A549 (cell line): ENCODE measurements around the gene SAG. TPM values are rescaled to one million over a fixed set of nuclear protein-coding genes. Genes with fewer than 3 reads are reported as not detected.

Source experiments
- ATAC-seq, 2 experiments: fragments of 200-7000 bp in 1 of 2; fragments of >200 bp in 1 of 2; cut with Nextera tagmentation in 1 of 2; cut with Tn5 transposase in 1 of 2; 3 replicates each; pipeline versions ENCODE4 v1.8.0 to v1.9.1; 2018 to 2020; ENCODE audit warnings: mild to moderate bottlenecking in 1 of 2, moderate library complexity in 1 of 2
- CTCF ChIA-PET: fragments of 300-600 bp; sonication (Branson Sonifier 250); formaldehyde crosslinking; extraction: SDS; loops from one replicate; lab custom pipeline; 2021; ENCODE audit warnings: antibody characterized with exemption, inconsistent platforms; lab: Yijun Ruan, JAX
- POLR2A ChIA-PET: fragments of 350-600 bp; formaldehyde crosslinking; extraction: SDS; loops from one replicate; lab custom pipeline; 2021; ENCODE audit warnings: antibody characterized with exemption, inconsistent platforms; lab: Yijun Ruan, JAX
- DNase-seq, 2 experiments: peaks; one replicate each; pipeline versions ENCODE4 v3.0.0 to v3.0.0-alpha.2; 2011 to 2016; ENCODE audit warnings: low read depth in 1 of 2, low spot score in 1 of 2
- FAIRE-seq: peaks from 2 replicates; lab custom pipeline; 2011; peaks lifted over from hg19 to GRCh38; lab: Jason Lieb, UNC
- H3K27ac ChIP-seq, 2 experiments: fragments of >200 bp; sonication (Bioruptor Twin); formaldehyde crosslinking; 3 replicates each; pipeline ENCODE4 v1.5.1; 2016 to 2017
- H3K4me1 ChIP-seq: fragments of >200 bp; sonication (Bioruptor Twin); formaldehyde crosslinking; 3 replicates; pipeline ENCODE4 v1.6.1; 2016
- H3K4me2 ChIP-seq: fragments of >200 bp; sonication (Bioruptor Twin); formaldehyde crosslinking; 3 replicates; pipeline ENCODE4 v1.6.1; 2016
- H3K4me3 ChIP-seq: fragments of >200 bp; sonication (Bioruptor Twin); formaldehyde crosslinking; 3 replicates; pipeline ENCODE4 v1.5.1; 2016
- H3K9me3 ChIP-seq: fragments of >200 bp; sonication (Bioruptor Twin); formaldehyde crosslinking; 3 replicates; pipeline ENCODE4 v1.6.1; 2016
- ATOH8 ChIP-seq: fragments of 250-450 bp; sonication (Bioruptor Pico); IDR thresholded peaks from 2 replicates; pipeline ENCODE4 v1.5.0; 2020; ENCODE audit warnings: low read depth, mild to moderate bottlenecking, moderate library complexity
- BCL3 ChIP-seq: fragments of >200 bp; sonication (Bioruptor Twin); formaldehyde crosslinking; IDR thresholded peaks from 3 replicates; pipeline ENCODE4 v1.6.1; 2016
- ESRRA ChIP-seq: fragments of 150-350 bp; IDR thresholded peaks from 2 replicates; pipeline ENCODE4 v1.6.1; 2014; ENCODE audit warnings: mild to moderate bottlenecking, low read length, borderline replicate concordance
- FOSB ChIP-seq: fragments of 250-450 bp; sonication (Bioruptor Pico); IDR thresholded peaks from 2 replicates; pipeline ENCODE4 v1.5.0; 2020; ENCODE audit warnings: mild to moderate bottlenecking, moderate library complexity
- FOXS1 ChIP-seq: fragments of 250-450 bp; sonication (Bioruptor Pico); IDR thresholded peaks from 2 replicates; pipeline ENCODE4 v1.5.0; 2020; ENCODE audit warnings: mild to moderate bottlenecking, moderate library complexity
- HEYL ChIP-seq: fragments of 250-450 bp; sonication (Bioruptor Pico); IDR thresholded peaks from 2 replicates; pipeline ENCODE4 v1.8.0; 2021; ENCODE audit warnings: mild to moderate bottlenecking, moderate library complexity
- HOXB13 ChIP-seq: fragments of 250-450 bp; sonication (Bioruptor Pico); IDR thresholded peaks from 2 replicates; pipeline ENCODE4 v1.5.0; 2020; ENCODE audit warnings: low read depth, mild to moderate bottlenecking, moderate library complexity
- KDM1A ChIP-seq: fragments of 200-600 bp; sonication (generic); IDR thresholded peaks from 2 replicates; pipeline ENCODE4 v1.6.1; 2016; ENCODE audit warnings: low read depth, mild to moderate bottlenecking
- MAX ChIP-seq: IDR thresholded peaks from 2 replicates; pipeline ENCODE4 v1.6.1; 2012
- MAZ ChIP-seq: fragments of 150-350 bp; IDR thresholded peaks from 2 replicates; pipeline ENCODE4 v1.6.1; 2014; ENCODE audit warnings: antibody characterized with exemption, low read depth, low read length, borderline replicate concordance
- NR3C1 ChIP-seq: fragments of >200 bp; sonication (Bioruptor Twin); formaldehyde crosslinking; IDR thresholded peaks from 3 replicates; pipeline ENCODE4 v1.6.1; 2017
- POLR2AphosphoS2 ChIP-seq: conservative IDR thresholded peaks from 2 replicates; pipeline ENCODE4 v1.6.1; 2012; ENCODE audit warnings: low read length, improper control_type of control experiment, inconsistent platforms
- RARB ChIP-seq: fragments of 250-450 bp; sonication (Bioruptor Pico); IDR thresholded peaks from 2 replicates; pipeline ENCODE4 v1.8.0; 2021; ENCODE audit warnings: mild to moderate bottlenecking, moderate library complexity
- RCOR1 ChIP-seq: fragments of 150-350 bp; IDR thresholded peaks from 2 replicates; pipeline ENCODE4 v1.6.1; 2014; ENCODE audit warnings: antibody characterized with exemption, low read length, low read depth
- RFX5 ChIP-seq: fragments of 450-650 bp; IDR thresholded peaks from 2 replicates; pipeline ENCODE4 v1.7.1; 2014; ENCODE audit warnings: antibody characterized with exemption, mild to moderate bottlenecking, moderate library complexity
- RNF2 ChIP-seq: fragments of 200-600 bp; sonication (generic); IDR thresholded peaks from 2 replicates; pipeline ENCODE4 v1.6.1; 2016; ENCODE audit warnings: low read depth, mild to moderate bottlenecking, antibody characterized with exemption, moderate library complexity, borderline replicate concordance
- SMC3 ChIP-seq: fragments of >200 bp; sonication (Bioruptor Twin); formaldehyde crosslinking; IDR thresholded peaks from 3 replicates; pipeline ENCODE4 v1.6.1; 2018; ENCODE audit warnings: inconsistent platforms
- USF2 ChIP-seq: fragments of 450-650 bp; IDR thresholded peaks from 2 replicates; pipeline ENCODE4 v1.6.1; 2014; ENCODE audit warnings: antibody characterized with exemption
- ZC3H11A ChIP-seq: fragments of 450-650 bp; IDR thresholded peaks from 2 replicates; pipeline ENCODE4 v1.6.1; 2014; ENCODE audit warnings: antibody characterized with exemption, mild to moderate bottlenecking
- ZSCAN20 ChIP-seq: fragments of 250-450 bp; sonication (Bioruptor Pico); IDR thresholded peaks from 2 replicates; pipeline ENCODE4 v1.8.0; 2022; ENCODE audit warnings: mild to moderate bottlenecking, moderate library complexity
- WGBS: methylation state at CpG from one replicate; pipeline ENCODE4 v1.1.6; 2017; ENCODE audit errors: missing lambda C conversion rate; 5-methylcytosine and 5-hydroxymethylcytosine counted together
- polyA plus RNA-seq, 4 experiments: library from polyadenylated mRNA; depleted of rRNA in 3 of 4; stranded (reverse); fragments of >200 nt; fragmentation: RNase III in 1 of 4; extraction: RNeasy Plus Mini Kit Qiagen cat#74134 plus additional on column Dnase treatment in 1 of 4; gene quantifications; 2 replicates in 3 of 4; 3 replicates in 1 of 4; pipeline ENCODE4 v1.2.3, GENCODE V29; 2011 to 2017
- TF ChIP-seq, protein P1 (sequence below): IDR thresholded peaks from 2 replicates; pipeline ENCODE4 v1.6.1; 2012; ENCODE audit warnings: low read depth, borderline replicate concordance

SAG gene
- polyA plus RNA-seq, 2 of the 4 experiments (the other 2 are of a cell fraction): not detected

- 0 out of 6 replicates have a peak, but pooled peaks of 1 of the 2 experiments have one; percentile 12 for ATAC-seq
- CTCF ChIA-PET: interaction anchor here (1.4 kb wide), 1 partner anchor 162 kb away, joined by 3 read pairs; no protein-coding TSS in a partner anchor
Observed at GRCh38 chr2:233281553-233281952, 26.1 kb upstream of the SAG start.

GRCh38 chr2:233281992-233282603 lies 25.5 kb upstream of the SAG start:
- no peak for FAIRE-seq
- DNase-seq: no peak

More at GRCh38 chr2:233281553-233281952, 26.1 kb upstream of the SAG start:
- H3K4me3 ChIP-seq: no peak overlapping the region
- no peaks in the 10 kb centered on the region for H3K9me3 ChIP-seq
- POLR2A ChIA-PET: no interaction called here
- H3K4me2 ChIP-seq: no peak overlapping the region
- no peak for FAIRE-seq
- DNase-seq: no peak
- TF ChIP-seq RCOR1 (no peak), MAZ (no peak), USF2 (no peak), ZSCAN20 (CRISPR knock-in tag) (no peak), SMC3 (no peak), ESRRA (no peak), RFX5 (no peak)
- TF ChIP-seq, protein P1, sequence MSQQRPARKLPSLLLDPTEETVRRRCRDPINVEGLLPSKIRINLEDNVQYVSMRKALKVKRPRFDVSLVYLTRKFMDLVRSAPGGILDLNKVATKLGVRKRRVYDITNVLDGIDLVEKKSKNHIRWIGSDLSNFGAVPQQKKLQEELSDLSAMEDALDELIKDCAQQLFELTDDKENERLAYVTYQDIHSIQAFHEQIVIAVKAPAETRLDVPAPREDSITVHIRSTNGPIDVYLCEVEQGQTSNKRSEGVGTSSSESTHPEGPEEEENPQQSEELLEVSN: no peak
- 93% methylated on average over 4 of the region's 4 CpGs for WGBS
- H3K27ac ChIP-seq: no peak overlapping the region
- H3K4me1 ChIP-seq: no peaks in the 10 kb centered on the region

DNA sequence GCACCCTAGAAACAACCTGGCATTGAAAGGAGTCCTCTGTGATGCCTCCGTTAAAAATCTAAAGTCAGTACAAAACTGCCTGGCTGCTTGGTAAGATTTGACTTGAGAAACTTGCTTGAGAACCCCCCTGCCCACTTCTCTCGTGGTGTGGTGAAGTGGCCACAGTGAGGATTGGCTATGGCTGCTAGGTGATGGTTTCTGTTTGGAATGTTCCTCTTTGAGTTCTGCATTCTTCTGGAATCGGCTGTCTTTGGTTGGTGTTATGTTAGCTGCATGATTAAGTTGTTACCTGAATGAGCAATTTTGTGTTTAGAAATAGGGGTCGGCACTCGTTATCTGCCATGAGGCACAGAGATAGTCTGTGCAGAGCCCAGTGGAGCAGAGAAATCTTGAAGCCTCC lies 21.7 kb upstream of the SAG start:
- FAIRE-seq (no peak), ATAC-seq (no peak; a peak in 1 of 6 replicates), DNase-seq (no peak)
- H3K4me1 ChIP-seq: peaks cover 10% of the 10 kb centered on the region; the same call in 1 of the 3 replicates
- WGBS: 85% methylated on average over 5 of the region's 5 CpGs
- no peak overlapping the region for H3K4me2 ChIP-seq
- ChIA-PET POLR2A (no interaction called here), CTCF (interaction anchor here (0.5 to 1.1 kb wide), 4 partner anchors 8 to 117 kb away, joined by 3 to 4 read pairs (median 4); no protein-coding TSS in a partner anchor)
- no peaks in the 10 kb centered on the region for H3K9me3 ChIP-seq
- H3K27ac ChIP-seq: no peak overlapping the region
- H3K4me3 ChIP-seq: no peak overlapping the region
- TF ChIP-seq, protein P1: no peak
- TF ChIP-seq KDM1A: no peak
- no peak for TF ChIP-seq MAX
- no peak for TF ChIP-seq RNF2
- TF ChIP-seq BCL3: no peak
- TF ChIP-seq RARB: no peak
- no peak for TF ChIP-seq USF2
- TF ChIP-seq ATOH8 (CRISPR knock-in tag): no peak
- no peak for TF ChIP-seq POLR2AphosphoS2

More at GRCh38 chr2:233281992-233282603, 25.5 kb upstream of the SAG start:
- POLR2A ChIA-PET: no interaction called here
- no peak for TF ChIP-seq HEYL (CRISPR knock-in tag)
- TF ChIP-seq NR3C1: no peak
- TF ChIP-seq ZC3H11A: no peak
- no peak for TF ChIP-seq FOSB (CRISPR knock-in tag)
- TF ChIP-seq FOXS1 (CRISPR knock-in tag): no peak
- no peak for TF ChIP-seq ESRRA
- no peak for TF ChIP-seq RNF2
- TF ChIP-seq HOXB13 (CRISPR knock-in tag): no peak
- no peak for ATAC-seq
- H3K4me2 ChIP-seq: no peak overlapping the region
- no peak overlapping the region for H3K27ac ChIP-seq
- no peaks in the 10 kb centered on the region for H3K9me3 ChIP-seq
- no peak overlapping the region for H3K4me3 ChIP-seq
- CTCF ChIA-PET: interaction anchor here (1.1 to 1.4 kb wide), 2 partner anchors 65 to 161 kb away, joined by 3 read pairs; no protein-coding TSS in a partner anchor
- no peaks in the 10 kb centered on the region for H3K4me1 ChIP-seq
- WGBS: 94% methylated on average over 6 of the region's 6 CpGs
